ENCODE measurements around the gene HMCN1. TPM values are rescaled to one million over a fixed set of nuclear protein-coding genes. Genes with fewer than 3 reads are reported as not detected.
A peak's percentile ranks its signal among the peaks of the same experiment; 100 is the strongest.

The HMCN1 gene
- total RNA-seq (10 to 100 TPM; 16.5 to 20.0 TPM), polyA plus RNA-seq (ENCODE audit: insufficient read length in 2 of 2) (10 to 100 TPM; 10.6 to 17.0 TPM)
- long read RNA-seq, donor 1: 0 reads
- long read RNA-seq, donor 2: 0 reads
- long read RNA-seq, donor 3: 0 reads
- long read RNA-seq, donor 4: 0 reads

DNA sequence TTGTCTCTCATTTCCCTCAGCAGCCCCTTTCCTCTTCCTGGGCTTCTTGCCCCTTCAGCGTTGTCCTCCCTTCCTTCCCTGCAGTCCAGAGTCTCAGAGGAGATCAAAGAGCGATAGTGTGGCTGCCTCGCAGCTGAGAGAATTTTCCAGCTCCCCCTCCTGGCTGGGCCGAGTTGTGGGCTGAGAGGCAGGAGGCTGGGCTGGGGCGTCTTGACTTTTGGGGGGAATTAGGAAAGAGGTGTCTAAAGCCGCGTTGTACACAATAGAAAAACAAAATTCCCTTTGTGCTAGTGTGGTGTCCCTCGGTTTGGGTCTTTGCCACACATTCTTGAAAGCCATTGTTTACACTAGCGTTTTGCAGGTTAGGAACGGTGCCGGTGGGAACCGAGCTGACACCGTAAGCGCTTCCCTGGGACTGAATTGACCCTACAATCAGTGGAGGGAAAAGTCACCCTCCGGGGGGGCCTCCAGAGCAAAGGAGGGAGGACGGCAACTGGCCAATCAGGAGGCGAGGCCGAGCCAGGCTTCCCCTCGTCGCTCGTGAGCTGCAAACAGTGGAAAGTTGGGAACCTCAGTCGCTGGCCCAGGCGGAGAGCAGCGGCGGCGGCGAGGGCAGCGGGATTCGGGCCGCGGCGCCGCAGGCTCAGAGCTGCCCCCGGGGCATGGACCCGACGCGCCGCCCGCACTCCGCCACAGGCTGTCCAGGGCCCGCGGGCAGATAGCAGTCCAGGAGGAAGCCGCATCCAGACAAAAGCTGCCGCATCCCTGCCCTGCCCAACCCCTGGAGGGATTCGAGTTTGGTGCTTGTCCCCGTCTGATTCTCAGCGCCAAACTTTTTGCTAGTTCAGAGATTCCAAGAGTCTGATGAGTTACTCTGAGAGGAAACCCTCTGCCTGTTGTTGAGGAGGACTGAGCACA, at the start of gene HMCN1:
Gene HMCN1 (plus strand): TSS at position 574 of the 918 bp plus-strand sequence. CDS start 389 bp downstream, outside the sequence.
- Histone ChIP-seq H3K4me3 (ENCODE audit: low read depth, low read length) (peak within 1 kb of the TSS; percentile 64), H3K4me1 (ENCODE audit: control insufficient read depth, insufficient read depth, low read length) (peaks cover 7% of the 10 kb centered on the region), H3K9me3 (ENCODE audit: control insufficient read depth, insufficient read depth, low read length) (peaks cover 4% of the 10 kb centered on the region), H3K36me3 (ENCODE audit: control insufficient read depth, insufficient read depth, low read length) (no peaks in the 10 kb centered on the region), H3K27me3 (ENCODE audit: control insufficient read depth, insufficient read depth, low read length) (no peaks in the 10 kb centered on the region), H3K27ac (ENCODE audit: low read depth, low read length) (peak within 1 kb of the TSS; percentile 79)
- DNase-seq (ENCODE audit: low read depth in 4 of 6, low spot score in 6 of 6): peak; percentile 42 to 89 (median 51)
- WGBS (ENCODE audit: insufficient coverage): under 1% methylated on average over 41 of the region's 47 CpGs

DNA sequence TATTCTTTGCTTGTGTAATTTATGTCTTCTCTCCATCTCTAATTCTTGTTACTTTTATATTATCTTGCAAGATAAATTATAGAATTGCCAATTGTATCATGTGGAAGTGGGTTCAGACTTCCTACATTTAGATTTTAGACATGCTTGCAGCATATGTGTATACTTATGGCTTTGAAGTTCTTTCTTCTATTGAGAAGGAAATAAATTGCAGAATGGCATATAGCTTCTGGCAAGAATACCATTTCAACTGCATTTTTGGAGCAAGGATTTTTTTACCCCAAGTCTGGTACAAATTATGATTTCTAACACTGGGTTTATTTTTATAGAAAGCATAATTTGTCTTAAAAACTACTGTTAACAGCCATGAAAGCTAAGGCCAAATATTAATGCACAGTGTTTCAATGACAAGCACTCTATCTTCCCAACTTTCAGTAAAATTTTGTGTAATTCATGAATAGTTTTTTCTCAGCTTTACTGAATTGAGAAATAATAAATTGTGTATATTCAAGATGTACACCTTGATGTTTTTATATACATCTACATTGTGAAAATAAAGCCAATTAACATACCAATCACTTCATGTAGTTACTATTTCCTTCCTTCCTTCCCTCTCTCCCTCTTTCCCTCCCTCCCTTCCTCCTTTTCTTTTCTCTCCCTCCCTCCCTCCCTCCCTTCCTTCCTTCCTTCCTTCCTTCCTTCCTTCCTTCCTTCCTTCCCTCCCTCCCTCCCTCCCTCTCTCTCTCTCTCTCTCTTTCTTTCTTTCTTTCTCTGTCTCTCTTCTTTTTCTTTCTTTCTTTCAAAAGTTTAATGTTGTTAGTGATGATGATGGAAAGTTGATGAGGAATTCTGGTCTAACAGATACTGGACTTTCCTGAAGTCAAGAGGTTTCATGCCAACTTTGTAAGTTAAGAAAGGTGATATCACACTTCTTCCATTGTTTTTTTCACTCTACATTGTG, 47.1 kb upstream of the HMCN1 start:
- H3K4me3 ChIP-seq (ENCODE audit: low read depth, low read length): no peak overlapping the region
- DNase-seq (ENCODE audit: low read depth in 4 of 6, low spot score in 6 of 6): peak in 1 of 6 donors; percentile 49
- H3K9me3 ChIP-seq (ENCODE audit: control insufficient read depth, insufficient read depth, low read length): no peaks in the 10 kb centered on the region
- no peak overlapping the region for H3K27ac ChIP-seq (ENCODE audit: low read depth, low read length)
- no peaks in the 10 kb centered on the region for H3K4me1 ChIP-seq (ENCODE audit: control insufficient read depth, insufficient read depth, low read length)
- no peaks in the 10 kb centered on the region for H3K27me3 ChIP-seq (ENCODE audit: control insufficient read depth, insufficient read depth, low read length)
- no peaks in the 10 kb centered on the region for H3K36me3 ChIP-seq (ENCODE audit: control insufficient read depth, insufficient read depth, low read length)

DNA sequence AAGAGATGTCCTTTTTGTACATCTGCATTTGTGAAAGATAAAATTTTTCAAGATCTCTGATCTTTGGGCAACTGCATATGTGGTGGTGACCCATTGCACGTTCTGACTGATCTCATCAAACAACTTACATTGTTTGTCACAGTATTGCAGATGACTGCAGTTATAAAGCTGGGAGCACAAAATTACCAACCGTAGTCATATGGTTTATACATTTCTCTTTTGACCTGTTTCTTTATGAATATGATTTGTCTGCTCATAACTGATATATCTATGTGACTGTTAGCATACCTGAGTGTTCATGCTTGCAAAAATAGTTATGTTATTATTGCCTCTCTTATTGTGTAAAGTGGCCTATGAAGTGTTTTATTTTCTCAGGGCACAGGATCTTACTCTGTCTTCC, 43.7 kb upstream of the HMCN1 start:
- Histone ChIP-seq H3K9me3 (ENCODE audit: control insufficient read depth, insufficient read depth, low read length) (no peaks in the 10 kb centered on the region), H3K4me3 (ENCODE audit: low read depth, low read length) (no peak overlapping the region), H3K4me1 (ENCODE audit: control insufficient read depth, insufficient read depth, low read length) (no peaks in the 10 kb centered on the region), H3K27me3 (ENCODE audit: control insufficient read depth, insufficient read depth, low read length) (no peaks in the 10 kb centered on the region), H3K27ac (ENCODE audit: low read depth, low read length) (no peak overlapping the region), H3K36me3 (ENCODE audit: control insufficient read depth, insufficient read depth, low read length) (no peaks in the 10 kb centered on the region)
- no peak for DNase-seq (ENCODE audit: low read depth in 4 of 6, low spot score in 6 of 6)
- 100% methylated on average over 1 of the region's 2 CpGs for WGBS (ENCODE audit: insufficient coverage)

DNA sequence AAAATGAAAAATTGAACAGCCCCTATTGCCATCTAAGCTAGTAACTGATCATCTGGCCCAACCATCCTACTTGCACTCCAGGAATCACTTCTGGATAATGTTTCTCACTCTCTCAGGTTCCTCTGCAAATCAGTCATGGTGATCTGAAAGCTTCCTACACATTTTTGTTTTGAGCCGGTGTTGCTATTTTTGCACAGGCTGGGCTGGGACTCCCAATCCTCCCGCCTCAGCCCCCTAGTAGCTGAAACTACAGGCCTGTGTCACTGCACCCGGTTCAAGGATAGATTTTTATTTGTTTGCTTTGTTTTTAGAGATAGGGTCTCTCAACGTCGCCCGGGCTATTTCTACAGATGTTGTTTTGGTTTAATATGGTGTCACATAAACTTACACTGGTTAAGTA, 40.5 kb upstream of the HMCN1 start:
- H3K27ac ChIP-seq (ENCODE audit: low read depth, low read length): no peak overlapping the region
- H3K4me3 ChIP-seq (ENCODE audit: low read depth, low read length): no peak overlapping the region
- no CpG with 5 or more reads among the region's 6 CpGs for WGBS (ENCODE audit: insufficient coverage)

DNA sequence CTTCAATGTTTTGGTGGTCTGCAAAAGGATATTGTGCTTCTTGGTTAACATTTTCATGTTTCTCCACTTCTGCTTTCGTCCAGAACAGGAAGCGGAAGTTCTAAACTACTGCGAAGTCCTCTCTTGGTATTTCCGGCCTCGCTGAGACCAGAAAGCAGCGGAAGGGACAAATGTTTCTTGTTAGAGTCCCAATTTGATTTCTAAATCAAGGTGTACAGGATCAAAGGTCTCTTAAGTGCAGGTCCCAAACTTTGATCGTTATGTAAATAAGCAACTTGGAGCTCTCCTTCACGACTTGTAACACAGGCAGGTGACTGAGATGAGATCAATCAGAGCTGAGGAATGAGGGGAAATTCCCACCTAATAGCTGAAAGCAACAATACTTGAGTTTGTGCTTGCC, 40.1 kb upstream of the HMCN1 start:
- peak overlapping the region; percentile 7 for H3K27ac ChIP-seq (ENCODE audit: low read depth, low read length)
- DNase-seq (ENCODE audit: low read depth in 4 of 6, low spot score in 6 of 6): no peak

More for the DNA sequence above, 40.5 kb upstream of the HMCN1 start:
- Histone ChIP-seq H3K9me3 (ENCODE audit: control insufficient read depth, insufficient read depth, low read length) (no peaks in the 10 kb centered on the region), H3K27me3 (ENCODE audit: control insufficient read depth, insufficient read depth, low read length) (no peaks in the 10 kb centered on the region), H3K4me1 (ENCODE audit: control insufficient read depth, insufficient read depth, low read length) (no peaks in the 10 kb centered on the region), H3K36me3 (ENCODE audit: control insufficient read depth, insufficient read depth, low read length) (no peaks in the 10 kb centered on the region)
- no peak for DNase-seq (ENCODE audit: low read depth in 4 of 6, low spot score in 6 of 6)

DNA sequence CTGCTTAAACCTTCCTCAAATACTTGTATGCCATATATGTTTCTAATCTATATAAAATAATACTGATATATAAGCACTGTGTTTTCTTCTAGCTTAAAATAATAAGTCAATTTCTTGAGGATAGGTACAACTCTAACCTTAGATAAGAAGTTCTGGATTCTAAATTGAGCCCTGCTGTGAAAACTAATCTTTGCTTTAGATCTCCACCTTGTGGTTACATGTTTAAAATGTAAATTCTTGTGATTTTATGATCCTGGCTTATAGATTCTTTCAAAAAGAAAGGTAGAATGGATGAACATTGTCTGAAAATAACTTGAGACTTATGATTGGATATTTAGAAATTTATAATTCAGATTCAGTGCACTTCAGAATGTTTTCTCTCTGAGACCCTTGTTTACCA, 38.9 kb upstream of the HMCN1 start:
- no peaks in the 10 kb centered on the region for H3K36me3 ChIP-seq (ENCODE audit: control insufficient read depth, insufficient read depth, low read length)
- no peak overlapping the region for H3K4me3 ChIP-seq (ENCODE audit: low read depth, low read length)
- peak in 3 of 6 donors; percentile 14 to 73 (median 23) for DNase-seq (ENCODE audit: low read depth in 4 of 6, low spot score in 6 of 6)
- H3K27me3 ChIP-seq (ENCODE audit: control insufficient read depth, insufficient read depth, low read length): no peaks in the 10 kb centered on the region
- no peaks in the 10 kb centered on the region for H3K4me1 ChIP-seq (ENCODE audit: control insufficient read depth, insufficient read depth, low read length)
- H3K9me3 ChIP-seq (ENCODE audit: control insufficient read depth, insufficient read depth, low read length): no peaks in the 10 kb centered on the region
- no peak overlapping the region for H3K27ac ChIP-seq (ENCODE audit: low read depth, low read length)

More for the DNA sequence above, 40.1 kb upstream of the HMCN1 start:
- H3K27me3 ChIP-seq (ENCODE audit: control insufficient read depth, insufficient read depth, low read length): no peaks in the 10 kb centered on the region
- H3K9me3 ChIP-seq (ENCODE audit: control insufficient read depth, insufficient read depth, low read length): no peaks in the 10 kb centered on the region
- no peak overlapping the region for H3K4me3 ChIP-seq (ENCODE audit: low read depth, low read length)
- WGBS (ENCODE audit: insufficient coverage): 86% methylated on average over 6 of the region's 8 CpGs
- H3K36me3 ChIP-seq (ENCODE audit: control insufficient read depth, insufficient read depth, low read length): no peaks in the 10 kb centered on the region
- no peaks in the 10 kb centered on the region for H3K4me1 ChIP-seq (ENCODE audit: control insufficient read depth, insufficient read depth, low read length)

DNA sequence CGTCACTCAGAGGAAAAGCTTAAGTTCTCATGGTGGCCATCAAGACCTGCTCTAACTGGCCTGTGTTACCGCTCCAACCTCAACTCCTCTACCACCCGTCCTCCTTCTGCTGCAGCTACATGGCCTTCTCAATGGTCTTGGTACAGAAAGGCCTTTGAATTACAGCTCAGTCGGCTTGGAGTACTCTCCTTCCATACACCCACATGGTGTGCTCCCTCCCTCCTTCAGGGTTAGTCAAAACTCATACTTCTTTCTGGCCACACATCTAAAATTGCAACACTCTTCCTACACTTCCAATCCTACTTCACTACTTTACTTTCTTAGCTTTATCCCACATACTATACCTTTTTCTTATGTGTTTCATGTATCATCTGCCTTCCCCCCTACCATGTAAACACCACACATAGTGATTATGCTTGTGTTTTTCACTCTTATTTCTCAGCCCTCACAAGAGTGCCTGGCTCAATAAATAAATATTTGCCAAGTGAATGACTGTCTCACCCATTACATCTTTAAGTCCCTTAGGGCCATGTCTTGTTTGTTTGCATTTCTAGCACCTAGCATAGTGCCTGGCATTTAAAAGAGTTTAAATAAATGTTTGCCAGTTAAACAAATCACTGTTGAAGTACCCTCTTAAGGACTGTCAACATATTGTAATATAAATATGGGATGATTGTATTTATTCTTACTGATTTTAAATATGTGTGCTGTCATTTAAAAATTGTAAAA, 37.6 kb upstream of the HMCN1 start:
- H3K36me3 ChIP-seq (ENCODE audit: control insufficient read depth, insufficient read depth, low read length): no peaks in the 10 kb centered on the region
- no peak overlapping the region for H3K27ac ChIP-seq (ENCODE audit: low read depth, low read length)
- no peaks in the 10 kb centered on the region for H3K4me1 ChIP-seq (ENCODE audit: control insufficient read depth, insufficient read depth, low read length)
- H3K4me3 ChIP-seq (ENCODE audit: low read depth, low read length): no peak overlapping the region
- DNase-seq (ENCODE audit: low read depth in 4 of 6, low spot score in 6 of 6): no peak
- WGBS (ENCODE audit: insufficient coverage): 90% methylated on average over 4 of the region's 4 CpGs
- no peaks in the 10 kb centered on the region for H3K27me3 ChIP-seq (ENCODE audit: control insufficient read depth, insufficient read depth, low read length)
- no peaks in the 10 kb centered on the region for H3K9me3 ChIP-seq (ENCODE audit: control insufficient read depth, insufficient read depth, low read length)

DNA sequence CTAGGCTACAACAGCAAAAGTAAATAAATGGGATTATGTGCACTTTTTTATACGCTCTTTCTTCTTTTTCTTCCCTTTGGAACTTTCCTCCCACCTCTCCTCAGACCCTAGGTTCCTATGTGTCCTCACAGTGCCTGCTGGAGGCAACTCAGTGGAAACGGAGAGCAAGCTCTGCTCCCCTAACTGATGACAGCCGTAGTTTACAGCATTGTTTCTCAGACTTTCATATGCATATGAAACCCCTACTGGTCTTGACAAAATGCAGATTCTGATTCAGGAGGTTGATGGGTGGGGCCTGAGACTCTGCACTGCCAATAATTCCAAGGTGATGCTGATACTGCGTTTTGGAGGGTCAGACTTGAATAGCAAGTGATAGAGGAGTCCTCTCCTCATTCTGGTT, 34.3 kb upstream of the HMCN1 start:
- H3K4me3 ChIP-seq (ENCODE audit: low read depth, low read length): no peak overlapping the region
- H3K27ac ChIP-seq (ENCODE audit: low read depth, low read length): no peak overlapping the region
- H3K36me3 ChIP-seq (ENCODE audit: control insufficient read depth, insufficient read depth, low read length): no peaks in the 10 kb centered on the region
- WGBS (ENCODE audit: insufficient coverage): 27% methylated on average over 1 of the region's 4 CpGs
- H3K27me3 ChIP-seq (ENCODE audit: control insufficient read depth, insufficient read depth, low read length): no peaks in the 10 kb centered on the region
- no peaks in the 10 kb centered on the region for H3K9me3 ChIP-seq (ENCODE audit: control insufficient read depth, insufficient read depth, low read length)
- DNase-seq (ENCODE audit: low read depth in 4 of 6, low spot score in 6 of 6): no peak
- H3K4me1 ChIP-seq (ENCODE audit: control insufficient read depth, insufficient read depth, low read length): no peaks in the 10 kb centered on the region

DNA sequence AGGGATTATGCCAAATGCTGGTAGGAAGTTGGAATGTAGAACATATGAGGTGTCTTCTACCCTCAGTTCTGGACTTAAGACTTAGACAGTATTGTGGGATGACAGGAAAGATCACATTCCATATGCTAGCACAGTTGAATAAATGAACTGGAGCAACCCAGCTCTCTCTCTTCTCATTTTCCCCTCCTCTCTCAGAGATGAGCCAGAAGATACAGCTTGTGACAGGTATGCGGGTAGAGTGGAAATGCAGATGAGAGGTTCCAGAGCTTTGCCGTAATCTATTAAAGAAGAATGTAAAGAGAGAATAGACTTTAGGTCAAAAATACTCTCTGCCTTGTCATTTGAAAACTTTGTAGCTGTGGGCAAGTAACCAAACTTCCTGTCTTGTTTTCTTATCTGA, 32.5 kb upstream of the HMCN1 start:
- no peak for DNase-seq (ENCODE audit: low read depth in 4 of 6, low spot score in 6 of 6)
- no CpG with 5 or more reads among the region's 2 CpGs for WGBS (ENCODE audit: insufficient coverage)

More for the DNA sequence above, 32.5 kb upstream of the HMCN1 start:
- H3K9me3 ChIP-seq (ENCODE audit: control insufficient read depth, insufficient read depth, low read length): no peaks in the 10 kb centered on the region
- no peaks in the 10 kb centered on the region for H3K27me3 ChIP-seq (ENCODE audit: control insufficient read depth, insufficient read depth, low read length)
- no peak overlapping the region for H3K4me3 ChIP-seq (ENCODE audit: low read depth, low read length)
- no peak overlapping the region for H3K27ac ChIP-seq (ENCODE audit: low read depth, low read length)
- H3K4me1 ChIP-seq (ENCODE audit: control insufficient read depth, insufficient read depth, low read length): no peaks in the 10 kb centered on the region
- no peaks in the 10 kb centered on the region for H3K36me3 ChIP-seq (ENCODE audit: control insufficient read depth, insufficient read depth, low read length)

Data from spinal cord (tissue), 10 donors.